ENCODE data around the gene LZTS2. TPM values are rescaled to one million over a fixed set of nuclear protein-coding genes. Genes with fewer than 3 reads are reported as not detected.

Gene LZTS2
- total RNA-seq, 1 experiment from 2014 or later, result 58.3 TPM

DNA sequence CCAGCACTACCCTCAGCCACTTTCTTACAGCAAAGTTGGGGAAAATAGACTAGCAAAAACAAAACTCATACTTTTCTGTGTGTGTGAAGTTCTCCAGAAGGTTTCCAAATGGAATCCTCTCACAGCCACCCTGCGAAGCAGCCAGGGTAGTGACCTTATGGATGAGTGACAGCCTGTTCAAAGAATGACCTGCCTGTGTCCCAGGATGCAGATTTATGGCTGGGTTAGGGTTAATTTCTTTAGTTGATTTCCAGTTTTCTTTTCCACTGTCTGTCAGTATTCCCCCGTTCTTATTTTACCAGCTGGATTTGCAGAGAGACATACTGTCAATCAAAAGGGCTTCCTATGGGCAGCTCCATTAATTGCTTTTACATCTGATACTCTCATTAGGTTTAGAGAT is 32.7 kb upstream of the LZTS2 start:
- Histone ChIP-seq H4K20me1 (ENCODE audit: low read length) (no peaks in the 10 kb centered on the region), H3K9ac (ENCODE audit: low read length) (no peak overlapping the region), H3F3A (ENCODE audit: low read length, unreplicated experiment) (no peaks in the 10 kb centered on the region), H3K27ac (ENCODE audit: low read length) (no peak overlapping the region), H3K4me2 (ENCODE audit: low read length) (no peak overlapping the region), H2AFZ (ENCODE audit: low read length) (no peak overlapping the region), H3K9me2 (replicated peaks; ENCODE audit: low read length) (no peaks in the 10 kb centered on the region), H3K79me2 (ENCODE audit: low read length) (no peaks in the 10 kb centered on the region), H3K4me1 (ENCODE audit: insufficient read depth, low read length) (peaks cover 6% of the 10 kb centered on the region; the same call in 1 of the 2 replicates), H3K9me3 (ENCODE audit: low read length) (no peaks in the 10 kb centered on the region), H3K36me3 (ENCODE audit: low read depth, low read length) (peaks cover 3% of the 10 kb centered on the region), H3K4me3 (ENCODE audit: low read length) (no peak overlapping the region), H3K27me3 (ENCODE audit: low read length) (no peaks in the 10 kb centered on the region)
- ATAC-seq (no peak), DNase-seq (no peak)
- no peak for TF ChIP-seq EZH2phosphoT487 (IDR thresholded peaks at IDR 0.05; ENCODE audit: borderline replicate concordance, low read length)
- no peak for TF ChIP-seq EZH2 (IDR thresholded peaks at IDR 0.05; ENCODE audit: low read length, unreplicated experiment)
- TF ChIP-seq, protein P1, sequence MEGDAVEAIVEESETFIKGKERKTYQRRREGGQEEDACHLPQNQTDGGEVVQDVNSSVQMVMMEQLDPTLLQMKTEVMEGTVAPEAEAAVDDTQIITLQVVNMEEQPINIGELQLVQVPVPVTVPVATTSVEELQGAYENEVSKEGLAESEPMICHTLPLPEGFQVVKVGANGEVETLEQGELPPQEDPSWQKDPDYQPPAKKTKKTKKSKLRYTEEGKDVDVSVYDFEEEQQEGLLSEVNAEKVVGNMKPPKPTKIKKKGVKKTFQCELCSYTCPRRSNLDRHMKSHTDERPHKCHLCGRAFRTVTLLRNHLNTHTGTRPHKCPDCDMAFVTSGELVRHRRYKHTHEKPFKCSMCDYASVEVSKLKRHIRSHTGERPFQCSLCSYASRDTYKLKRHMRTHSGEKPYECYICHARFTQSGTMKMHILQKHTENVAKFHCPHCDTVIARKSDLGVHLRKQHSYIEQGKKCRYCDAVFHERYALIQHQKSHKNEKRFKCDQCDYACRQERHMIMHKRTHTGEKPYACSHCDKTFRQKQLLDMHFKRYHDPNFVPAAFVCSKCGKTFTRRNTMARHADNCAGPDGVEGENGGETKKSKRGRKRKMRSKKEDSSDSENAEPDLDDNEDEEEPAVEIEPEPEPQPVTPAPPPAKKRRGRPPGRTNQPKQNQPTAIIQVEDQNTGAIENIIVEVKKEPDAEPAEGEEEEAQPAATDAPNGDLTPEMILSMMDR (conservative IDR thresholded peaks at IDR 0.05; ENCODE audit: low read depth, low read length), result no peak
- intact Hi-C loops (cut with micrococcal nuclease), result no loop called here
- ChIA-PET CTCF (no interaction called here), POLR2A (ENCODE audit: unreplicated experiment) (no interaction called here)
- BruUV-seq (replicated peaks), result no TSS peak

- POLR2A ChIA-PET (ENCODE audit: unreplicated experiment), result no interaction called here
- no peaks in the 10 kb centered on the region for H3F3A ChIP-seq (ENCODE audit: low read length, unreplicated experiment)
- H3K27ac ChIP-seq (ENCODE audit: low read length), result no peak overlapping the region
- no peaks in the 10 kb centered on the region; the same call in none of the 2 replicates for H3K36me3 ChIP-seq (ENCODE audit: low read depth, low read length)
- intact Hi-C loops (cut with micrococcal nuclease), result no loop called here
- no peaks in the 10 kb centered on the region for H4K20me1 ChIP-seq (ENCODE audit: low read length)
- ATAC-seq (no peak), DNase-seq (no peak)
- no peak for TF ChIP-seq EZH2phosphoT487 (IDR thresholded peaks at IDR 0.05; ENCODE audit: borderline replicate concordance, low read length)
- TF ChIP-seq, protein P1 (conservative IDR thresholded peaks at IDR 0.05; ENCODE audit: low read depth, low read length), result no peak
- no peak for TF ChIP-seq EZH2 (IDR thresholded peaks at IDR 0.05; ENCODE audit: low read length, unreplicated experiment)
- no peak overlapping the region for H3K9ac ChIP-seq (ENCODE audit: low read length)
- H3K9me2 ChIP-seq (replicated peaks; ENCODE audit: low read length), result no peaks in the 10 kb centered on the region
- H3K79me2 ChIP-seq (ENCODE audit: low read length), result no peaks in the 10 kb centered on the region
- H3K27me3 ChIP-seq (ENCODE audit: low read length), result no peaks in the 10 kb centered on the region
- CTCF ChIA-PET, result no interaction called here
- no peaks in the 10 kb centered on the region for H3K9me3 ChIP-seq (ENCODE audit: low read length)
- no TSS peak for BruUV-seq (replicated peaks)
- H3K4me1 ChIP-seq (ENCODE audit: insufficient read depth, low read length), result peaks cover 6% of the 10 kb centered on the region; the same call in 1 of the 2 replicates
- H3K4me2 ChIP-seq (ENCODE audit: low read length), result no peak overlapping the region
- no peak overlapping the region for H3K4me3 ChIP-seq (ENCODE audit: low read length)
- no peak overlapping the region for H2AFZ ChIP-seq (ENCODE audit: low read length)
These were observed 32.3 kb upstream of the LZTS2 start for GRCh38 chr10:100967332-100967731.

DNA sequence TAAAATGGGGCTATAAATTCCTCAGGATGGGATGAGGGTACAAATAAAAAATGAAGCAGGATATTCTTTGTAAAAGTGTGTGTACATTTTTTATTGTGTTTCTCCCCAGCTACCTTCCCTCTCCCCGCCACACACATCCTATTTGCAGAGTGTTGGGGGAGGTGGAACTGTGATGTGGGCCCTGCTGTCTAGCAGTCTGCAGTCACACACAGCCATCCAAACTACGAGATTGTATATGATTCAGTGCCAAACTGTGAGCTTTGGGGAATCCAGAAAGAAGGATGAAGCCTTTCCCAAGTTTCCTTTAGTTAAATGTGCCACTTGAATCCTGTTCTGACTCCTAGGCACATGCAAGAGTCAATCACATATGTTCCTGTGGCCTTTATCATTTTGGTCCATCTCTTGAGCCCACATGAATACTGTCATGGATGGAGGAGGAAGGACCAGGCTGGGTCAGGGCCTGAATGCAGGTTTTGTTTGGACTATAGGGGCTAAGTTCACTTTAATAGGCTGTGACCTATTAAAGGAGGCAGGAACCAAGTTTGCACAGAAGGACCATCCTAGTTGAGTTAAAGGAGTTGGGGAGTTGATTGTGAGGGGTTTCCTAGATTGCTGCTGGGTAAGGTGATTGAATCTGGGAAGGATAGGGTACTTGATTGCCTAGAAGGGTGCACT is 31.4 kb upstream of the LZTS2 start:
- DNase-seq (no peak), ATAC-seq (no peak)
- intact Hi-C loops (cut with micrococcal nuclease), result no loop called here
- no TSS peak for BruUV-seq (replicated peaks)
- Histone ChIP-seq H3K9me2 (replicated peaks; ENCODE audit: low read length) (no peaks in the 10 kb centered on the region), H3K4me2 (ENCODE audit: low read length) (peak overlapping the region; percentile 99), H3K4me1 (ENCODE audit: insufficient read depth, low read length) (peaks cover 6% of the 10 kb centered on the region; the same call in 1 of the 2 replicates), H2AFZ (ENCODE audit: low read length) (no peak overlapping the region), H3K4me3 (ENCODE audit: low read length) (peak overlapping the region; percentile 77; the same call in 1 of the 2 replicates), H3K36me3 (ENCODE audit: low read depth, low read length) (no peaks in the 10 kb centered on the region; the same call in none of the 2 replicates), H4K20me1 (ENCODE audit: low read length) (no peaks in the 10 kb centered on the region), H3K79me2 (ENCODE audit: low read length) (no peaks in the 10 kb centered on the region), H3K27ac (ENCODE audit: low read length) (no peak overlapping the region), H3K9me3 (ENCODE audit: low read length) (no peaks in the 10 kb centered on the region), H3F3A (ENCODE audit: low read length, unreplicated experiment) (no peaks in the 10 kb centered on the region), H3K27me3 (ENCODE audit: low read length) (no peaks in the 10 kb centered on the region), H3K9ac (ENCODE audit: low read length) (no peak overlapping the region)
- ChIA-PET POLR2A (ENCODE audit: unreplicated experiment) (no interaction called here), CTCF (no interaction called here)
- TF ChIP-seq EZH2phosphoT487 (IDR thresholded peaks at IDR 0.05; ENCODE audit: borderline replicate concordance, low read length), result no peak
- TF ChIP-seq EZH2 (IDR thresholded peaks at IDR 0.05; ENCODE audit: low read length, unreplicated experiment), result no peak
- TF ChIP-seq, protein P1 (conservative IDR thresholded peaks at IDR 0.05; ENCODE audit: low read depth, low read length), result no peak

Data from PC-3 (cell line).